Pericardium fibroblast (primary cell): ENCODE data around the gene SCYGR7. TPM values are rescaled to one million over a fixed set of nuclear protein-coding genes. Genes with fewer than 3 reads are reported as not detected.

Source experiments
- total RNA-seq: library from RNA; depleted of rRNA; stranded (reverse); fragments of >200 nt; gene quantifications from 2 replicates; pipeline ENCODE4 v1.2.3, GENCODE V29; 2015

Gene SCYGR7, protein sequence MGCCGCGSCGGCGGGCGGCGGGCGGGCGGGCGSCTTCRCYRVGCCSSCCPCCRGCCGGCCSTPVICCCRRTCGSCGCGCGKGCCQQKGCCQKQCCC
- total RNA-seq, result not detected in 2 replicates

DNA sequence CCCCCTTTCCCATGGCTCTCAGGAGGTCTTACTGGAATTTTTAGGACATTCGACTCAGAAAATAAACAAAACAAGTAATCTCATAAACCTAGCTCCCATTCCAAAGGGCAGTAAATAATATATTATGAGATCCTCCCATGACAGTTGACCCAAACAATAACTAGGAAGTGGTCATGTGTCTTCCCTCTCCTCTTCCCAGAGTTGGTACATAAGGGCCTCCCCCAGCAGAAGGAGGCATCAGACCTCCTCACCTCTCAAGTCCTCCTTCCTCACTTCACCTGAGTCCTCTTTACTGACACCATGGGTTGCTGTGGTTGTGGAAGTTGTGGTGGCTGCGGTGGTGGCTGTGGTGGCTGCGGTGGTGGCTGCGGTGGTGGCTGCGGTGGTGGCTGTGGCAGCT is at the start of gene SCYGR7:
SCYGR7 (plus strand) TSS at position 301 of the 400 bp plus-strand sequence; CDS start at position 301, 0 bp downstream.

DNA sequence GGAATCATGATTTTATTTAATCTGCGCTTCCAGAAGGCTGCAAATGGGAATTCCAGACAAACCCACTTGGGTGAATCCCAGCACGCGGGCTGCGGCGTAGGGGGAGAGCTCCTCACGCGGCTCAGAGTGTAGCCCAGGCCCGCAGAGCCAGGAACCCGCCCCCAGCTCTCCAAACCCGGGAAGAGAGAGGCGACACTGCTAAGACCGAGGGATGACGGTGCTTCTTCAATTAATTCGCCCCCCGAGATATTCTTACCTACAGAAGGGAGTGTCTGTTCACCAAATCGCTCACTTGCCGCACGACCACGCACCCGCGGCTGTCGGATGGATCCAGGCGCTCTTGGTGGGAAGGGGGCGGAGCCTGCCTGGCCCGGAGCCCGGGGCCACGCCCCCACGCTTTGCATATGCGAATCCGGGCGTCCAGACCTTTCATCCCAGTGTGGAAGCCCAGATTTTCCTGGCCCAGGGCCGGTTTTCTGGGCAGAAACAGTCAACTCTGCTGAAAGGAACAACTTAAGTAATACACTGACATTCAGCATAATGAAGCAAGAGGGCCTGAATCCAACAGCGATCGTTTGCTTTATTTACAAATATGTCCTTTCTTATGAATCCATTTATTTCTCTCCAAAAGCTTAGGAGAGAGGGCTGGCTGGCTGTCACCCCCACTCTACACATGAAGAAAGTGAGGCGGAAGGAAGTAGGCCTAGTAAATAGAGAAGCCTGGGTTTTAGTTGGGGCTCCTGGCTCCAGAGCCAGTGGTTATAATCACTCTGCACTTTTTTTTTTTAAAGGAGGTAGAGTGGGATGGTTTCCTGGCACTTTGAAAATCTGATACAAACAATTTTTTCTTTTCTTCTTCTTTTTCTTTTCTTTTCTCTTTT is 10.2 kb upstream of the SCYGR7 start, which contains the start of gene SLC19A3:
SLC19A3 (minus strand) TSS at position 342 of the 881 bp plus-strand sequence. CDS start 15,710 bp downstream, outside the sequence.

DNA sequence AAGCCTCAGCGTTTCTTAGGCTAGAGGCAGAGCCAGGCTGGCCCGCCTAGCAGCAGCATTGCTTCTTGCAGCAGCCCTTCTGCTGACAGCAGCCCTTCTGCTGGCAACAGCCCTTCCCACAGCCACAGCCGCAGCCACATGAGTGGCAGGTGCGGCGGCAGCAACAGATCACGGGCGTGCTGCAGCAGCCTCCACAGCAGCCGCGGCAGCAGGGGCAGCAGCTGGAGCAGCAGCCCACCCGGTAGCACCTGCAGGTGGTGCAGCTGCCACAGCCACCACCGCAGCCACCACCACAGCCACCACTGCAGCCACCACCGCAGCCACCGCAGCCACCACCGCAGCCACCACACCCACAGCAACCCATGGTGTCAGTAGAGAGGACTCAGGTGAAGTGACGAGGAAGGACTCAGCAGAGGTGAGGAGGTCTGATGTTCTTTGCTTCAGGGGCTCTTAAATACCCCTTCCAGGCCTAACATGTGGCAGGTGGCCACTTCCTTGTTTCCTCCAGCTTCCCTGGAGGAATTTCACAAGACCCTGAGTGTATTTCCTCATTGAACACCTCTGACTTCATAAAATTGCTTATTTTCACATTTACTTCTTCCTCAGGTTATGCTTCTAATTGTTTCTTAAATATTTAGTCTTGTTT is 3.6 kb upstream of the SCYGR7 start, which contains the start of gene SCYGR6:
SCYGR6 (minus strand) TSS at position 364 of the 646 bp plus-strand sequence; CDS start at position 364, 0 bp downstream.

DNA sequence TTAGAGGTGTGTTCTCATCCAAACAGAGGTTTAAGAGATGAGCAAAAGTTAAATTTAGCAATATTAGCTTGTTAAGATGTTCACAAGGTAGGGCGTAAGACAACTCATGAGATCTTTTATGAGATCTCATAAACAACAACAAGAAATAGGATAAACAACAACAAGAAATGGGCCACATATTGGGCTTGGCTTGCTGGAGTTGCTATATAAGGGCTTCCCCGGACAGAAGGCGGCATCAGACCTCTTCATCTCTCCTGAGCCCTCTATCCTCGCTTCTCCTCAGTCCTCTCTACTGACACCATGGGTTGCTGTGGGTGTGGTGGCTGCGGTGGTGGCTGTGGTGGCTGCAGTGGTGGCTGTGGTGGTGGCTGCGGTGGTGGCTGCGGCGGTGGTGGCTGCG is 17.5 kb downstream of the SCYGR7 start, which contains the start of gene SCYGR8:
SCYGR8 (plus strand) TSS at position 301 of the 400 bp plus-strand sequence; CDS start at position 301, 0 bp downstream.

Other genes with a start within 250 kb of the SCYGR7 start
- gene SCYGR2, start 129.4 kb upstream of the SCYGR7 start, total RNA-seq, result not detected in 2 replicates
- gene SCYGR3, start 113.5 kb upstream of the SCYGR7 start, total RNA-seq, result not detected in 2 replicates
- not detected in 2 replicates for gene SCYGR4, start 110.8 kb upstream of the SCYGR7 start, total RNA-seq
- not detected in 2 replicates for gene SCYGR5, start 61.5 kb upstream of the SCYGR7 start, total RNA-seq
- gene SLC19A3, start 10.3 kb upstream of the SCYGR7 start, total RNA-seq, result 0.85 and 1.8 TPM in 2 replicates
- gene SCYGR6, start 3.6 kb upstream of the SCYGR7 start, total RNA-seq, result not detected in 2 replicates
- not detected in 2 replicates for gene SCYGR8, start 17.6 kb downstream of the SCYGR7 start, total RNA-seq
- 0.47 and 2.6 TPM in 2 replicates for gene CCL20, start 85.5 kb downstream of the SCYGR7 start, total RNA-seq
- 1.5 and 7.5 TPM in 2 replicates for gene DAW1, start 143.3 kb downstream of the SCYGR7 start, total RNA-seq